Neural progenitor cell (in vitro differentiated cells): ENCODE data around the gene SEPTIN1. TPM values are rescaled to one million over a fixed set of nuclear protein-coding genes. Genes with fewer than 3 reads are reported as not detected.

Experiments used
- DNase-seq: peaks from one replicate; pipeline ENCODE4 v3.0.0-alpha.2; 2016; ENCODE audit warnings: low spot score
- H2AFZ ChIP-seq: fragments of 200-600 bp; sonication (generic); replicated peaks from 2 replicates; pipeline ENCODE4 v1.6.1; 2016; ENCODE audit warnings: antibody characterized with exemption
- H3F3A ChIP-seq: fragments of 200-600 bp; sonication (generic); 2 replicates; pipeline ENCODE4 v1.6.1; 2016; ENCODE audit warnings: antibody characterized with exemption, low read depth
- H3K27ac ChIP-seq: fragments of 200-600 bp; sonication (generic); 2 replicates; pipeline ENCODE4 v1.5.1; 2016; ENCODE audit warnings: mild to moderate bottlenecking
- H3K27me3 ChIP-seq: fragments of 200-600 bp; sonication (generic); 2 replicates; pipeline ENCODE4 v1.6.1; 2016; ENCODE audit warnings: mild to moderate bottlenecking, moderate library complexity
- H3K36me3 ChIP-seq: fragments of 200-600 bp; sonication (generic); 2 replicates; pipeline ENCODE4 v1.5.1; 2016
- H3K4me1 ChIP-seq: fragments of 200-600 bp; sonication (generic); 2 replicates; pipeline ENCODE4 v1.6.1; 2016; ENCODE audit warnings: mixed run types
- H3K4me2 ChIP-seq: fragments of 200-600 bp; sonication (generic); 2 replicates; pipeline ENCODE4 v1.6.1; 2016
- H3K4me3 ChIP-seq: fragments of 200-600 bp; sonication (generic); 2 replicates; pipeline ENCODE4 v1.5.1; 2016
- H3K79me2 ChIP-seq: fragments of 200-600 bp; sonication (generic); 2 replicates; pipeline ENCODE4 v1.6.1; 2016; ENCODE audit warnings: low read depth
- H3K9ac ChIP-seq: fragments of 200-600 bp; sonication (generic); 2 replicates; pipeline ENCODE4 v1.6.1; 2016
- H3K9me3 ChIP-seq: fragments of 200-600 bp; sonication (generic); 2 replicates; pipeline ENCODE4 v1.5.1; 2016; ENCODE audit warnings: low read depth
- H4K20me1 ChIP-seq: fragments of 200-600 bp; sonication (generic); 2 replicates; pipeline ENCODE4 v1.6.1; 2016; ENCODE audit warnings: low read depth
- H3K27ac Mint-ChIP-seq: 3 replicates; pipeline ENCODE4 v1.8.0; 2021; ENCODE audit warnings: mixed read lengths
- H3K27me3 Mint-ChIP-seq: 2 replicates; pipeline ENCODE4 v1.8.0; 2022; ENCODE audit warnings: low read depth, mild to moderate bottlenecking, inconsistent platforms, moderate library complexity, mixed read lengths; ENCODE audit not compliant: insufficient read depth
- H3K36me3 Mint-ChIP-seq: 3 replicates; pipeline ENCODE4 v1.8.0; 2021; ENCODE audit warnings: mixed read lengths
- H3K4me1 Mint-ChIP-seq: 3 replicates; pipeline ENCODE4 v1.8.0; 2021; ENCODE audit warnings: mixed read lengths
- H3K4me3 Mint-ChIP-seq: 3 replicates; pipeline ENCODE4 v1.8.0; 2021; ENCODE audit warnings: mild to moderate bottlenecking, moderate library complexity, mixed read lengths
- H3K9me3 Mint-ChIP-seq: 3 replicates; pipeline ENCODE4 v1.8.0; 2020; ENCODE audit warnings: mixed read lengths
- CTCF ChIP-seq: fragments of 200-600 bp; sonication (generic); IDR thresholded peaks from 2 replicates; pipeline ENCODE4 v1.5.1; 2017; ENCODE audit warnings: antibody characterized with exemption, mild to moderate bottlenecking
- EZH2 ChIP-seq: fragments of 200-600 bp; sonication (generic); IDR thresholded peaks from 2 replicates; pipeline ENCODE4 v1.6.1; 2017; ENCODE audit warnings: antibody characterized with exemption, mild to moderate bottlenecking, moderate library complexity
- EZH2phosphoT487 ChIP-seq: fragments of 200-600 bp; sonication (generic); IDR thresholded peaks from 2 replicates; pipeline ENCODE4 v1.6.1; 2017; ENCODE audit warnings: antibody characterized with exemption
- total RNA-seq: library from RNA; depleted of rRNA; stranded (reverse); fragments of >200 nt; gene quantifications from 2 replicates; pipeline ENCODE4 v1.2.3, GENCODE V29; 2015; ENCODE audit warnings: low replicate concordance

The SEPTIN1 gene
- total RNA-seq, 1 donor from 2014 or later: not detected

GRCh38 chr16:30358990-30359870 lies 23.1 kb downstream of the SEPTIN1 start:
- no peak overlapping the region for H3K9ac ChIP-seq
- Mint-ChIP-seq H3K27me3 (peaks cover 6% of the 10 kb centered on the region), H3K4me1 (peaks cover 19% of the 10 kb centered on the region), H3K4me3 (no peak overlapping the region), H3K9me3 (no peaks in the 10 kb centered on the region), H3K36me3 (peaks cover 24% of the 10 kb centered on the region), H3K27ac (no peak overlapping the region)
- no peaks in the 10 kb centered on the region for H3K36me3 ChIP-seq
- peaks cover 4% of the 10 kb centered on the region for H4K20me1 ChIP-seq
- no peak overlapping the region for H3K4me3 ChIP-seq
- no peak overlapping the region for H3K27ac ChIP-seq
- H3K79me2 ChIP-seq: peaks cover 13% of the 10 kb centered on the region
- peaks cover 11% of the 10 kb centered on the region for H3F3A ChIP-seq
- no peaks in the 10 kb centered on the region for H3K9me3 ChIP-seq
- TF ChIP-seq EZH2: no peak
- TF ChIP-seq CTCF: no peak
- no peak for TF ChIP-seq EZH2phosphoT487
- DNase-seq: no peak
- H3K27me3 ChIP-seq: no peaks in the 10 kb centered on the region
- no peak overlapping the region for H3K4me2 ChIP-seq
- peaks cover under 1% of the 10 kb centered on the region for H3K4me1 ChIP-seq
- H2AFZ ChIP-seq: no peak overlapping the region

- H3K4me1 ChIP-seq: peaks cover 6% of the 10 kb centered on the region
- TF ChIP-seq EZH2 (no peak), EZH2phosphoT487 (no peak), CTCF (no peak)
- H3K27ac Mint-ChIP-seq: no peak overlapping the region
- no peaks in the 10 kb centered on the region for H3K9me3 Mint-ChIP-seq
- no peak overlapping the region for H2AFZ ChIP-seq
- peaks cover 15% of the 10 kb centered on the region for H3K79me2 ChIP-seq
- no peak overlapping the region for H3K27ac ChIP-seq
- no peaks in the 10 kb centered on the region for H3K36me3 ChIP-seq
- H3K4me1 Mint-ChIP-seq: peaks cover 23% of the 10 kb centered on the region
- no peak overlapping the region for H3K4me3 Mint-ChIP-seq
- H3K4me2 ChIP-seq: no peak overlapping the region
- DNase-seq: no peak
- peaks cover 23% of the 10 kb centered on the region for H3K36me3 Mint-ChIP-seq
- no peaks in the 10 kb centered on the region for H3K27me3 ChIP-seq
- H3K9me3 ChIP-seq: no peaks in the 10 kb centered on the region
- H3K9ac ChIP-seq: no peak overlapping the region
- peaks cover 10% of the 10 kb centered on the region for H4K20me1 ChIP-seq
- no peak overlapping the region for H3K4me3 ChIP-seq
- H3F3A ChIP-seq: peaks cover 8% of the 10 kb centered on the region
- H3K27me3 Mint-ChIP-seq: peaks cover 7% of the 10 kb centered on the region
Observed at GRCh38 chr16:30358577-30358936, 23.8 kb downstream of the SEPTIN1 start.

GRCh38 chr16:30357715-30358576 lies 24.4 kb downstream of the SEPTIN1 start:
- no peak overlapping the region for H3K4me3 ChIP-seq
- H3K27ac Mint-ChIP-seq: no peak overlapping the region
- peaks cover 6% of the 10 kb centered on the region for H3K4me1 ChIP-seq
- peaks cover 7% of the 10 kb centered on the region for H3K27me3 Mint-ChIP-seq
- no peaks in the 10 kb centered on the region for H3K9me3 ChIP-seq
- TF ChIP-seq EZH2phosphoT487: no peak
- no peak for TF ChIP-seq EZH2
- TF ChIP-seq CTCF: no peak
- peaks cover 5% of the 10 kb centered on the region for H3F3A ChIP-seq
- DNase-seq: no peak
- no peaks in the 10 kb centered on the region for H3K9me3 Mint-ChIP-seq
- H3K4me3 Mint-ChIP-seq: no peak overlapping the region
- H3K4me2 ChIP-seq: no peak overlapping the region
- peaks cover 21% of the 10 kb centered on the region for H3K79me2 ChIP-seq
- H3K4me1 Mint-ChIP-seq: peaks cover 23% of the 10 kb centered on the region
- no peaks in the 10 kb centered on the region for H3K36me3 ChIP-seq
- H2AFZ ChIP-seq: no peak overlapping the region
- peaks cover 10% of the 10 kb centered on the region for H4K20me1 ChIP-seq
- no peak overlapping the region for H3K27ac ChIP-seq
- peaks cover 21% of the 10 kb centered on the region for H3K36me3 Mint-ChIP-seq
- H3K27me3 ChIP-seq: no peaks in the 10 kb centered on the region
- H3K9ac ChIP-seq: no peak overlapping the region
